Measurements from ENCODE around the gene LCAT.

LCAT gene

GRCh38 chr16:67909056-67909742 lies 34.7 kb downstream of the LCAT start:
- DNase-seq (ENCODE audit: low read depth, low spot score): no peak

- DNase-seq (ENCODE audit: low read depth, low spot score): no peak
Observed at GRCh38 chr16:67907397-67908180, 36.3 kb downstream of the LCAT start.

GRCh38 chr16:67902831-67903230 lies 41.1 kb downstream of the LCAT start:
- no peak for DNase-seq (ENCODE audit: low read depth, low spot score)

GRCh38 chr16:67901734-67902133 lies 42.2 kb downstream of the LCAT start:
- DNase-seq (ENCODE audit: low read depth, low spot score): no peak

- no peak for DNase-seq (ENCODE audit: low read depth, low spot score)
Observed at GRCh38 chr16:67897231-67897630, 46.7 kb downstream of the LCAT start.

GRCh38 chr16:67893743-67894399 lies 50.0 kb downstream of the LCAT start:
- no peak for DNase-seq (ENCODE audit: low read depth, low spot score)

- peak; percentile 85 for DNase-seq (ENCODE audit: low read depth, low spot score)
Observed at GRCh38 chr16:67892899-67893742, 50.8 kb downstream of the LCAT start, which contains the start of gene PSKH1. Gene PSKH1, plus strand, starts transcription at chr16:67893254. Its CDS starts 15,496 bp downstream, at chr16:67908750.

- DNase-seq (ENCODE audit: low read depth, low spot score): no peak
Observed at GRCh38 chr16:67892375-67892774, 51.5 kb downstream of the LCAT start.
